HEK293T (cell line): ENCODE measurements around the gene VEZF1.

Experiments
- BHLHE40 ChIP-seq: fragments of 450-650 bp; IDR thresholded peaks from 2 replicates; pipeline ENCODE4 v1.6.1; 2016; ENCODE audit warnings: mild to moderate bottlenecking, moderate library complexity, borderline replicate concordance
- CTBP1 ChIP-seq: fragments of 450-650 bp; IDR thresholded peaks from 2 replicates; pipeline ENCODE4 v1.6.1; 2016; ENCODE audit warnings: borderline replicate concordance
- FOXA1 ChIP-seq: fragments of 450-650 bp; IDR thresholded peaks from 2 replicates; pipeline ENCODE4 v1.6.1; 2016; ENCODE audit warnings: mild to moderate bottlenecking
- FOXM1 ChIP-seq: fragments of 450-650 bp; IDR thresholded peaks from 2 replicates; pipeline ENCODE4 v1.6.1; 2017; ENCODE audit warnings: mild to moderate bottlenecking, borderline replicate concordance
- NFRKB ChIP-seq: fragments of 450-650 bp; IDR thresholded peaks from 2 replicates; pipeline ENCODE4 v1.6.1; 2016; ENCODE audit warnings: mild to moderate bottlenecking, moderate library complexity
- PKNOX1 ChIP-seq: fragments of 450-650 bp; IDR thresholded peaks from 2 replicates; pipeline ENCODE4 v1.6.1; 2016
- SUZ12 ChIP-seq: fragments of 450-650 bp; IDR thresholded peaks from 2 replicates; pipeline ENCODE4 v1.6.1; 2016; ENCODE audit warnings: mild to moderate bottlenecking

GRCh38 chr17:58010067-58010799, 22.2 kb upstream of the VEZF1 start:
- TF ChIP-seq PKNOX1, result no peak
- no peak for TF ChIP-seq NFRKB
- TF ChIP-seq FOXA1, result no peak
- no peak for TF ChIP-seq BHLHE40
- no peak for TF ChIP-seq SUZ12
- TF ChIP-seq CTBP1, result no peak
- TF ChIP-seq FOXM1, result no peak
